ENCODE measurements around the gene MPZL1.
A peak's percentile ranks its signal among the peaks of the same experiment; 100 is the strongest.
"Not testable (repeated sequence)": the region's sequence is repeated elsewhere in the genome, so short reads cannot be mapped to it uniquely, and the experiment has no call there.

Gene MPZL1

GRCh38 chr1:167719715-167720421, 1.9 kb upstream of the MPZL1 start:
- not testable (repeated sequence) for DNase-seq

DNA sequence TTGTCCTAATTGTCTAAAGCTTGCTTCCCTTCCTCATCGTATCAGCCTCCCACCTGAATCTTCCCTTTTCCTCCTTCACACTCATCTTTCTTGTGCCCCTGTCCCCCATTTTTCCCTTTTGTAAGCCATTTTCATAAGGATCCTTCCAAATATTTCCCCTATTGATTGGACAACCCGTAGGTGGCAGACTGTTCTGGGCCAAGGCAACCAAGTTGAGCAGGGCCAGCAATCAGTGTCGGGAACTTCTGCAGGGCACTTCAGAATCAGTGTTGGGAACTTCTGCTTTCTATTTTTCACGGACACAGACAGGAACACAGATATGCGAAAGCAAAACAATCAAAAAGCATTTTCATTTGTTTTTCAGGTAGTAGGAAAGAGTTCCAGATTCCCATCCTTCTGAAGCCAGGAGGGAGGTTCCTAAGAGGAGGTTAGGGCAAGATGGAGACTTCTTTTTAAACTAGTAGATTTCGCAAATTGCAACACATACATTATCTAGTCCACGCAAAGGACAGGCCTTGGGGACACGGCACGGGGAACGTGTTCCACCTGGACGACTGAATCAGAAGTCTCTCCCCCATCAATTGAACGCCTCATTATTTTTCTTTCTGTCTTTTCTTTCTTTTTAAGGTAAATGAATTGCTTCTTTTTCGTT, 691 bp upstream of the MPZL1 start:
- peak; percentile 48 for DNase-seq

DNA sequence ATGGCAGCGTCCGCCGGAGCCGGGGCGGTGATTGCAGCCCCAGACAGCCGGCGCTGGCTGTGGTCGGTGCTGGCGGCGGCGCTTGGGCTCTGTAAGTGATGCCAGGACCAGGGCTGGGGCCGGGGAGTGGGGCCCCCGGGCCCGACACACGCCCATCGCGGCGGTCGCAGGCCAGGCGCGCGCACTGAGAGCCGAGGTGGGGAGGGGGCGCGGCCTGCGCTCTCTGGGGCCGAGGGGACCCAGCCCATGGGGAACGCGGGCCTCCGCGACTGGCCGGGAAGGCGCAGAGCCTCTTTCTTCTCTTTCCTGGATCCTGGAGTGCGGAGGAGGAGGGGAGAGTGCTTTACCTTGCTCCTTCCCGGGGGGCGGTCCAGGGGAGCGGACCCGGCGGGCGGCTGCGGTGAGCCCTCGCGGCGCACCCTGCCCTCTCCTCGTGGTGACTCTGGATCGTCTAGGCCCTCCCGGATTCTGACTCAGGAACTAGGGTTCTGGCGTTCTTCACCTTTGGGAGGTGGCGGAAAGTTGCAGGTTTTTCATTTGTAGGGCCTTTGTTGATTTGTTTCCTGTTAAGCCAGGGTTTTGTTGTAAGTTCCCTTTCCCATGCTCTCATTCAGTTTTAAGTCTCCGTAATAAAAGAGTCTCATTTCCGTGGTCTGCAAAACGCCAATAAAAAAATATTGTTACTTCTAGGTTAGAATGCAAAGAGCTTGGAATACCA, 529 bp downstream of the MPZL1 start:
- peak; percentile 18 for DNase-seq

GRCh38 chr1:167722870-167723251, 1.1 kb downstream of the MPZL1 start:
- no peak for DNase-seq

- DNase-seq: no peak
These were observed 2.0 kb downstream of the MPZL1 start for GRCh38 chr1:167723707-167724323.

GRCh38 chr1:167726008-167726407, 4.2 kb downstream of the MPZL1 start:
- no peak for DNase-seq

- DNase-seq: no peak
These were observed 7.1 kb downstream of the MPZL1 start for GRCh38 chr1:167728818-167729410.

DNA sequence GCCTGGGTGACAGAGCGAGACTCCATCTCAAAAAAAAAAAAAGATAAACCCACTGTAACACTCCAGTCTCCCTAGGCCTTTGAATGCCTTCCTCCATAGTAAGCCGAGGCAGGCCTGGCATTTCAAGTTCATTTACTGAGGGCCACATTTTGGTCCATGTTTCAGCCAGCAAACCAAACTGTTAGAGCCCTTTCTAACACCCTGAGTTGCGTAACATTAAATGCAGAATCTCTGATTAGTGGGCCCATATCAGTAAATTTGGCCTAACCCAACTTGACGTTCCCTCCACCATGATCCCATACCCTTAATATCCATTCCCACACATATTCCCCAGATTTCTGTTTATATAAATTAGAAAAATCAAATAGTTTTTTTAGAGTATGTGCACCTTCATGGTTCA, 12.4 kb downstream of the MPZL1 start:
- DNase-seq: no peak

DNA sequence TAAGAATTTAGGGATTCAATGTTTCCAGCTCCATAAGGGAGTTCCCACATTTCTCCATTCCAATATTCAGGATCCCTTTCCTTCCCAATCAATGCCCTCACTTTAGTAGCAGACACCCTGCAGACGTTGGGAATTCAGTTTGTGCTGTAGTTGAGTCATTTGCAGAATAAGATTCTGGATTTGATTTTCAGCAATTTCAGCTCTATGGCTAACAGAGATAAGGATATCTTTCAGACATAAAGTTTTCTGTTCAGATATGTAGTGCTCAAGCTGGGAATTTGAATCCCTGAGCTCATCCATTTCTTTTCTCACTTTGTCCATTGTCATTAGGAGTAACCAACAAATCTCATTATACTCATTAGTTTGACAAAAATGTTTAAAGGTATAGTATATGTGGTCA, 13.1 kb downstream of the MPZL1 start:
- DNase-seq: no peak

- DNase-seq: no peak
These were observed 15.4 kb downstream of the MPZL1 start for GRCh38 chr1:167737169-167737568.

- no peak for DNase-seq
These were observed 16.4 kb downstream of the MPZL1 start for GRCh38 chr1:167738158-167738557.

GRCh38 chr1:167739752-167740151, 18.0 kb downstream of the MPZL1 start:
- no peak for DNase-seq

GRCh38 chr1:167741103-167741502, 19.3 kb downstream of the MPZL1 start:
- DNase-seq: not testable (repeated sequence)

DNA sequence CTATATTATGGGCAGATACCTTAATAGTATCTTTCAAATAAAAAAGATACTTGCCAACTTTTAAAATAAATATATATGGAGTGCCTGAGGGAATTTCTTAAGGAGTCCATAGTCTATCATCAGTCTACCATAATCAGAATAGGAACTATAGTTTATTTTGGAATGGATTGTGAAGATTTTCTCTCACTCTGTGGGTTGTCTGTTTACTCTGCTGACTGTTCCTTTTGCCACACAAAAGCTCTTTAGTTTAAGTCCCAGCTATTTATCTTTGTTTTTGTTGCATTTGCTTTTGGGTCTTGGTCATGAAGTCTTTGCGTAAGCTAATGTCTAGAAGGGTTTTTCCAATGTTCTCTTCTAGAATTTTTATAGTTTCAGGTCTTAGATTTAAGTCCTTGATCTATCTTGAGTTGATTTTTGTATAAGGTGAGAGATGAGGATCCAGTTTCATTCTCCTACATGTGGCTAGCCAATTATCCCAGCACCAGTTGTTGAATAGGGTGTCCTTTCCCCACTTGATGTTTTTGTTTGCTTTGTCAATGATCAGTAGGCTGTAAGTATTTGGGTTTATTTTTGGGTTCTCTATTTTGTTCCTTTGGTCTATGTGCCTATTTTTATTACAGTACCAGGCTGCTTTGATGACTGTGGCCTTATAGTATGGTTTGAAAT, 20.7 kb downstream of the MPZL1 start:
- DNase-seq: not testable (repeated sequence)

GRCh38 chr1:167744901-167745300, 23.1 kb downstream of the MPZL1 start:
- DNase-seq: no peak

GRCh38 chr1:167746013-167746672, 24.4 kb downstream of the MPZL1 start:
- no peak for DNase-seq

GRCh38 chr1:167746988-167747655, 25.3 kb downstream of the MPZL1 start:
- no peak for DNase-seq

- DNase-seq: no peak
These were observed 26.2 kb downstream of the MPZL1 start for GRCh38 chr1:167747988-167748387.

DNA sequence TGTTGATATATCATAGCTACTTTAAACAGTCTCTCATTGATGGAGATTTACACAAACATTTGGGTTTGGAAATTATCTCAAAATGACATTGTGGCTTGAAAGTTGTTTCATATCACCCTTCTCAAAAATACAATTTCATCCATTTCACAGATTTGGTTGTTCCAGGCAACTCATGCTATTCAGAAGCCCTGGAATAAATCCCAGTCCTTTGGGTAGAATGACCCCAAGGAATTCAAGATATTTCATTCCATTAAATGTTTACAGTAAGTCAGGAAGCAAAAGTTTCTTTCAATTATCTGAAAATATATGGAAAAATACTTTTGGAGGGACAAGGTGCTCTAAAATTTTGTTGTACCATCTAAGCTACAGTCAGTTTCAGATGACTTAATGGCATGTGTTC, 27.1 kb downstream of the MPZL1 start:
- no peak for DNase-seq

- no peak for DNase-seq
These were observed 28.0 kb downstream of the MPZL1 start for GRCh38 chr1:167749741-167750140.

DNA sequence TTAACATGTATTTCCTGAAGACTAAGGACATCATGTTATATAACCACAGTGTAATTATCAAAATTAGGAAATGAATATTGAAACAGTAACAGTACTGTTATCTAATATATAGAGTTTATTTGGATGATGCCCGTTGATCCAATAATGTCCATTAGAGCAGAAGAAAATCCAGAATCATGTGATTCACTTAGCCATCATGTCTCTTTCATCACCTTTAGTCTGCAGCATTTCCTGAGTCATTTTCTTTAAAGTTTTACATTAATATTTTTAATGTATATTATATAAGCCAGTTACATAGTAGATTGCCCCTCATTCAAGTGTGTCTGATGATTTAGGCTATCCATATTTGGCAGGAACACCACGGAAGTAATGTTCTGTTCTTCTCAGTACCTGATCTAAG, 28.9 kb downstream of the MPZL1 start:
- no peak for DNase-seq

DNA sequence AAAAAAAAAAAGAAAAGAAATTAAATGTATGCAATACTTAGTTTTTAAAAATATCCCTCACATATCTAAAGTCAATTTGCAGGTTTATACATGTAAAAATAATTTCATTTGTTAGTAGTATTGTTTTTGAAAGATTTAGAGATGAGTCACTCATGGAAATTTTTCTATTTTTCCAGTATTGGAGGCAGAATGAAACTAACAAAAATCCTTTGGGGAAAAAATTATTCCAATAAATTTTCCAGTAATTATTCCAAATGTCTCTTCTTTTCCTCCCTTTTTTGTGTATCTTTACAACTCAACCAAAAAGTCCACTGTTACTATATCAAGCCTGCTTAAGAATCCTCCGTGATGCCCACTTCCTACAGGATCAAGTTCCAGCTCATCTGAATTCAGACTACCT, 29.9 kb downstream of the MPZL1 start:
- no peak for DNase-seq

Data from NCI-H1694 treated with DMSO at 0.1 percent for 48 hours (cell line).